GM21737 (cell line): ENCODE measurements around the gene ERGIC1.

Source experiments
- ATAC-seq: cut with Tn5 transposase; IDR thresholded peaks from one replicate; pipeline ENCODE4 v1.9.1; 2021; ENCODE audit warnings: mild to moderate bottlenecking, moderate library complexity; ENCODE audit not compliant: unreplicated experiment

The ERGIC1 gene

GRCh38 chr5:172941067-172941516, 107.0 kb downstream of the ERGIC1 start:
- no peak for ATAC-seq

GRCh38 chr5:172942556-172942955, 108.5 kb downstream of the ERGIC1 start:
- no peak for ATAC-seq

GRCh38 chr5:172943283-172943841, 109.3 kb downstream of the ERGIC1 start:
- ATAC-seq, result no peak

- ATAC-seq, result no peak
Observed at GRCh38 chr5:172943906-172944305, 109.9 kb downstream of the ERGIC1 start.

GRCh38 chr5:172944741-172945140, 110.7 kb downstream of the ERGIC1 start:
- no peak for ATAC-seq

GRCh38 chr5:172945151-172945550, 111.1 kb downstream of the ERGIC1 start:
- ATAC-seq, result no peak

GRCh38 chr5:172946146-172946545, 112.1 kb downstream of the ERGIC1 start:
- no peak for ATAC-seq

GRCh38 chr5:172949426-172949825, 115.4 kb downstream of the ERGIC1 start:
- ATAC-seq, result no peak

GRCh38 chr5:172950176-172950965, 116.3 kb downstream of the ERGIC1 start:
- ATAC-seq, result no peak

- no peak for ATAC-seq
Observed at GRCh38 chr5:172951371-172952033, 117.5 kb downstream of the ERGIC1 start.

- no peak for ATAC-seq
Observed at GRCh38 chr5:172952034-172952511, 118.0 kb downstream of the ERGIC1 start.

- ATAC-seq, result no peak
Observed at GRCh38 chr5:172953776-172954675, 120.0 kb downstream of the ERGIC1 start.

- no peak for ATAC-seq
Observed at GRCh38 chr5:172954751-172955159, 120.7 kb downstream of the ERGIC1 start.

GRCh38 chr5:172956228-172956627, 122.2 kb downstream of the ERGIC1 start:
- ATAC-seq, result no peak

- no peak for ATAC-seq
Observed at GRCh38 chr5:172956936-172957335, 122.9 kb downstream of the ERGIC1 start.

- ATAC-seq, result no peak
Observed at GRCh38 chr5:172957458-172957857, 123.4 kb downstream of the ERGIC1 start.

GRCh38 chr5:172958331-172959046, 124.4 kb downstream of the ERGIC1 start:
- peak; percentile 58 for ATAC-seq

GRCh38 chr5:172959824-172960799, 126.1 kb downstream of the ERGIC1 start:
- no peak for ATAC-seq

GRCh38 chr5:172969921-172970320, 135.9 kb downstream of the ERGIC1 start:
- no peak for ATAC-seq
